HG03108 (cell line): ENCODE results near the gene OR2T27.
"Not testable (repeated sequence)": the region's sequence is repeated elsewhere in the genome, so short reads cannot be mapped to it uniquely, and the experiment has no call there.

ENCODE experiments used
- ATAC-seq: cut with Tn5 transposase; IDR thresholded peaks from one replicate; pipeline ENCODE4 v1.9.1; 2021; ENCODE audit warnings: moderate library complexity; ENCODE audit not compliant: unreplicated experiment

The OR2T27 gene

DNA sequence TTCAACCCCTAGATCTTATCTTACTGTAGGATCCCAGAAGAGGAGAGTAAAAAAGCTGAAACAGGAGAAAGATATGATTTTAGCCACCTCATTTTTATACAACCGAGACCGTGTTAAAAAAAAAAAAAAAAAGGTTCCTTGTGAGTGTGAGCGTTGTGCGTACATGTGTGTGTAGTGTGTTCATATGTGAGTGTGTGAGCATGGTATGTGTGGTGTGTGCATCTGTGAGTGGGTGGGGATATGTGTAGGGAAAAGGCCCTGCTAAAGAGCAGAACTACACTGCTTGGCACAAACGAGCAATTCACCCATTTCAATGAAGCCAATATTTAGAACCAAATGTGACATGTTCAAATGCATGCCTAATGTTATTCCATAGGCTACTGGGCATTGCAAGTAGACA lies 13.7 kb downstream of the OR2T27 start:
- peak; percentile 3 for ATAC-seq

DNA sequence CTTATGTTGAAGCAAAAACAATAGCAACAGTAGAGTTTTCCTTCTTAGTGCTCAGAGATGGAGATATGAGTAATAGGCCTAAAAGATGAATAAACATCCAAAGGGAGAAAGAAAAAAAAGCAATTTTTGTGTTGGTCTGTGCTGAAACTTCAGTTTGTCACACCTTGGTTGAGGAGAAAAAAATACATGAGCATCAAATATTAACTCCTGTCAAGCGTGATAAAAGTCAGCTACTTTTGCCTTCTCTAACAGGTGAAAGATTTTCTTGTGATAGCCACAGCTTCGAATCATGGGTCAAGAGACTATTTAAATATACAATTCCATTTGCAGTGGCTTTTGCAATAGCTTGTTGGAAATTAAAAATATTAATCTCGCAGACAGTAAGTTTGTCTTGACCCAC lies 14.4 kb downstream of the OR2T27 start:
- ATAC-seq, result peak; percentile 39

DNA sequence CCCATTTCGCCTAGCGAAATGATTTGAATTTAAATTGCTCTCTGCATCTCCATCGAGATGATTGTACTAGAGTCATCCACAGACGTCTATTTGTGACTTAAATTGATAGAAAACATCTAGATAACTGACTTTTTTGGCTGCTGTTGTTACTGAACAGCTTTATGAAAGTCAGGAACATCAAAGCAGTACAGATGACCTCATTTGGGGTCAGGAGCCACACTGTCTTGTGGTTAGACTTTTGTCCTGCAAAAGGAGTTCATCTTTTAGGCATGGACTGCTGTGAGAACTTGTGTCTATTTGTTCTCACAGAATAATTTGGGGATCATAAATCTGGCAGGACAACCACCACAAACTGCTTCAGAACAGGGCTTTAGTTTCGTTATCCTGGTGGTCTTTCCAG lies 15.7 kb downstream of the OR2T27 start:
- ATAC-seq, result not testable (repeated sequence)

DNA sequence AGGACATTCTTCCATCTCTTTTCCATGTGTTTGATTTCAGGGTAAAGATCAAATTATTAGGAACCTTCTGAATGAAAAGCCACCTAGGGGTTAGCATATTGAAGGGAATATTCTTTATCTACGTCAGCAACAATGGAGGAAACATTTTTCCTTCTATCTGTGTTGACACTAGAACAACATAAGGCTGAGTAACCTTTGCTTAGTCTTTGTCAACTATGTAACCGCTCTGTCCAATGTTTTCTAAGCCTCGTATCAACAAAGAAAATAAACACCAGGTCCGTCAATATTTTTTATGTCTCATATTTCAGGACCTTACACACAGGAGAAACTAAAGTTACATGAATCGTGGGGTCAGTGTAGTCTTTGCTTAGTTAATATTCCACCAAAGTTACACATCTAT lies 18.7 kb downstream of the OR2T27 start:
- not testable (repeated sequence) for ATAC-seq

DNA sequence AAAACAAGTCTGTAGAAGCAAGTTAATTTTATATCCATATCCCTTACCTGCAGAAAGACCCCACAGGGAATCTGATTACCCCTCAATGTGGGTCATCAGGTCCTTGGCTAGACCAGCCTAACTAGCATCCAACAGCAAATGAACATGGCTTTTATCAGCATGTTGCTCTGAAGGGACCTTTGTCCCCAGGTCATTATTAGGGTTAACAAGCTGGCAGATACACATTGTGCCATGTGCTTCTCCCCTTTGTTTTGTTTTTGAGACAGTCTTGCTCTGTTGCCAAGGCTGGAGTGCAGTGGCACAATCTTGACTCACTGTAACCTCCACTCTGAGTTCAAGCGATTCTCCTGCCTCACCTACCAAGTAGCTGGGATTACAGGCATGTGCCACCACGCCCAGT lies 20.3 kb downstream of the OR2T27 start, which contains the start of gene OR2T11:
Gene OR2T11 (minus strand): TSS at position 101 of the 400 bp plus-strand sequence. CDS start 7,963 bp downstream, outside the sequence.
- not testable (repeated sequence) for ATAC-seq

DNA sequence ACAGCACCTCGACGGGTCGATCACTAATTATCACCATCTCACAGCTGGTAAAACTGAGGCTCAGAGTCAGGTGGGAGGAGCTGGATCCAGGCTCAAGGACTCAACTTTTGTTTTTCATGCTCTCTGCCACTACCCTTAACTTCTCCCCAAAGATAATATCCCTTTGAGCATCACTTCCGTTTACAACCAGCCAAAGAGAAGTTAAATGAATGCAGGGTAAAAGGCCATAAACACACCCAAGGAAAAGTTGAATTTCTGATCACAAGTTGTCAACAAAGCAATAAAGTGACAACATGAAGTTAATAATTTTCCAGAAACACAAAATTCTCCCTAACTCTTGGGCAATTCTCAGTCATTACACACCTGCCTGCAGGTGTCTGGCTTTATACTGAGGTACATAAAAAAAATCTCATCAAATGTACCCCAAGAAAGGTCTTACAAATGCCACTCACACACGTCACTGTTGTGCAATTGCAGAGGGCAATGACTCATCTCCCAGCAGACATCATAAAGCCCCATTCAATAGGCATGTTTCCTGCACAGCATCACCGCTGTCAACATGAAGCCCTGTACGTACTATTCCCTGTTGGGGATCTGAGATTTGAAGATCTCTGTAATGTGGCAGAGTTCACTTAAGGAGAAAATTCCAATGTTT lies 23.8 kb downstream of the OR2T27 start:
- ATAC-seq, result no peak

DNA sequence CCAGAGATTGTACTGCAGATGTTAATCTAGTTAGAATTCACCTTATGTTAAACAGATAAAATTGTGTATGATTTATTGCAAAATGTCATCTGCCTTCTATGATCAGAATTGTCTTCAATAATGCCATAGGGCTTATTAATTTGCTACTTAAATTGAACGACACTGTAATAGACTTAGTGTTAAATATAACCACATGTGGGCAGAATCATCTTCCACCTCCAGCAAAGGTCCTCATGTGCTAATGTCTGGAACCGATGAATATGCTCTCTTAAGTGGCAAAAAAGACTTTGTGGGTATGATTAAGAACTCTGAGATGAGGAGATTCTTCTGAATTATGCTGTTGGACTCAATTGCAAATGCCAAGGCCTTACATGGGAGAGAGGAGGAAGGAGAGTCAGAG lies 24.8 kb downstream of the OR2T27 start:
- ATAC-seq, result no peak

DNA sequence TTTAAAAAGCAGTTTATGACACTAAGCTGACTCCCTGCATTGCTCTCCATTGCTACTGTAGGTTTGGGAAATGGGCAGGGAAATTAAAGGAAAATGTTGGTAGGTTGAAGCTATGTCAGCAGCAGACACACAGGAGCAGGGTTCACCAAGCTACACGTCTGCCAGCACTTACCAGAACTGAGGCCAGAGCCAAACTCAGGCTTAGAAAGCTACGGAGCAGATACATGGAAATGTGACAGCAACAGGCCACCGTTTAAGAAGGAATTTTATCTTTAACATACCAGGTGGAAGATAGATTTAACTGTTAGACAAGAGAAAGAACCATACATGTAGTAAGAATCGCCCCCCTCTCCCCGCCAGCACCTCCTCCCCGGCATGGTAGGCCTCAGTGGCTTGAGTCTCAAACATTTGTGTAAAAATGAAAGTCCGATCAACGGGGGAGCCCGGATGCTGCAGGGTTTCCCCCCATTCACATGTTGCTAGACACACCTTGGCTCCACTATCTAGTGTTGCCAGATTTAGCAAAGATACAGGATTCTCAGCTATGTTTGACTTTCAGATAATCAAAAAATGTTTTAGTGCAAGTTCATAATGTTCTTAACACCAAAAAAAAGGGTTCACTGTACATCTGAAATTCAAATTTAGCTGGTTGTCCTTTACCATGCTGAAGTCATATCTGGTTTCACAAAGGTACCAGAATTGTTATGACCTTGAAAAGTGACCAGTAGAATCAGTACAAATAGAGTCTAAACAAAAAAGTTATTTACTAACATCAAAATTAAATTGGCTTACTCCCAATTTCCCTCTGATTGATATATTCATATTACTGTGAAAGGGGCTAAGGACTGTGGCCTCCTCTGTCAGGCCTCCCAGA lies 27.1 kb downstream of the OR2T27 start:
- ATAC-seq, result peak; percentile 89

DNA sequence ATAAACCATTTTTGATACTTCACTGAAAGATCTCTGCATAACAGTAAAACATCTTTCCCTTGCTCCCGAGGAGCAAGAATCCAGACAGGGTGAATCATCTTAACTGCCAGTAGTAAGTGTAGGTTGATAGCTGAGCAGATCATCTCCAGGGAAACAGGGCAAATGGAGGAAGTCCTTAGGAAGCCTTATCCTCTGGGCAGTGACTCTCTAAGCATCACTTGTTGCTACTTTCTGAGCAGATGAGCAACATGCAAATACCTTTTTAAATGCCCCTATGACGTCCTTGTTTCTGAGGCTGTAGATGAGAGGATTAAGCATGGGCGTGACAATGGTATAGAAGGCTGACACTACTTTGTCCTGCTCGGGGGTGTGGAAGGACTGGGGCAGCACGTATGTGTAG lies 29.4 kb downstream of the OR2T27 start:
- no peak for ATAC-seq

DNA sequence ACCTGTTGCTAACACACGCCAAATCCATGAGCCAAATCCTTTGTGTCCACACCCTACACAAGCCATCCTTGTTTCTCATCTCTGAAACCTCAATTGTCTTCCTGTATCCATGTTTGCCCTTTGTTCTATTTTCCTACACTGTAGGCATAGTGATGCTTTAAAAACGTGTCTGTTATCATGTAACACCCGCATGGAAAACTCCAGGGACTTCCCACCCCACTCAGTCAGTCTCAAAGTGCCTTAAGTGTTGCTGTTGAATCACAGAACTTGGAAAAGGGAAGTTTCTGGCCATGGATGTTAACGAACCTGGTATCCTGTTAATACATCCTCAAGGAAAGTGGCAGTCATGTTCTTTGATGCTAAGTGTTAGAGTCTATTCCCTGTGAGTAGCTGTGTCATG lies 30.2 kb downstream of the OR2T27 start:
- no peak for ATAC-seq

DNA sequence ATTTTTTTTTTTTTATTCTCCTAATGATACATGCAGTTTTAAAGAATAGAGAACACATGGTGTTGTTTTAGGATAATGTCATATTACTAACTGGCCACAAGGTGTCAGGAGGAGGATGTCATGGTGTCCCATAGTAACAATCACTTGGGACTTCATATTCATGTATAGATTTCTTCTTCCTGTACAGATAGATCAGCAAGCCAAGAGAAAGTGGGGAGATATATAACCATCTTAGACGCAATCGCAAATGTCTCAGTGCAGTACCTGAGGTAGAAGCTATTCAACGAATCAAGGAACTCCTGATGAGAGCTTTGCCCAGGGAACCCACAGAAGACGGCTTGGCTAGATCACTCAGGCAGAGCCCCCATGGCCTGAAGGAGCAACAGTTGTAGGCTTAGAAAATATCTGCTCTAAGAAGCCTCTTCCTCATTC lies 32.7 kb downstream of the OR2T27 start:
- ATAC-seq, result no peak

DNA sequence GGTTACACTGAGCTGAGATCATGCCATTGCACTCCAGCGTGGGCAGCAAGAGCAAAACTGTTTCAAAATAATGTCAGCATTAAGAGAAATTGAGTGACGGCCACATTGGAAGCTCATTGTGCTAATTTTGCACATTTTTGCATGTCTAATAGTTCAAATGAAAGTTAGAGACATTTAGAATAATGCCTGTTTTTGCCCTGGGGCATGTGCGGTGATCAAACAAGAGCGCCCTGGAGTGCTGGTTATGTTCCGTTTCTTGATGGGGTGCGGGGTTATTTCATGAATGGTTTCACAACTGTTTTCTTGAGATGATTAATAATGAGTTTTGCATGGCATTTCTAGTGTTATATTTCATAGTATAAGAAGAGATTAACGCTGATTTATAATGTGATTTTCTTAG lies 33.6 kb downstream of the OR2T27 start:
- ATAC-seq, result no peak

DNA sequence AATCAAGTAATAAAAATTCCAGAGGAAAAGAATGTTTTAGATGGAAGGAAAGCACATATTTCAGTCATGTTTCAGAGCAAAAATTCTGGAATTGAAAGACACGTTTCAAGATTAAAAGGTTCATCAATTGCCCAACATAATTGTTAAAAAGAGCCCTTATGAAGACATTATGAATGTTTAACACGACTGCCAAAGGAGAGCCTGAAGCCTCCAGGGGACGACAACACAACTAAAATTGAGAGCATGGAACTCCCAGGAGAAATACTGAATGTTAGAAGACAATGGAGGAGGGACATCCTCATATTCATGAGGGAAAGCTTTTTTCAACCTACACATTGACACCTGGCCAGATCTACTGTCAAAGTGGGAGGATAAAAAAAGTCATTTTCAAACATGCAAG lies 36.5 kb downstream of the OR2T27 start:
- ATAC-seq, result no peak

DNA sequence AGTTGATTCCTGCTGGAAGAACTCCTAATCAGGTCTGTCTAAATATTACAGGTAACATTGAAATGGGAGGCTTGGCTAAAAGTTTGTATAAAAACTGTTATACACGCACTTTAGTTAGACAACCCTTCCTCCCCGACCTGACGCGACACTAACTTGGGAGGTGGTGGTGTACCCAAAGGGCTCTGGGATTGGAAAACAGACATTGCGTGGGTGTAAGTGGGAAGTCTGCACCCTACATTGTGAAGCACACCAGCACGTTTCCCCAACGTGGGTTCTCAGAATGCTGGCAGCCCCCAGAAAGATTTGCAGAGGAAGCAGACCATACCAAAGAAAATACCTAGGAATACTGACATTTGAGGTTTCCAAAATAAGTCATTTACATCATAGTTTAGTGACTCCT lies 37.2 kb downstream of the OR2T27 start:
- ATAC-seq, result no peak

DNA sequence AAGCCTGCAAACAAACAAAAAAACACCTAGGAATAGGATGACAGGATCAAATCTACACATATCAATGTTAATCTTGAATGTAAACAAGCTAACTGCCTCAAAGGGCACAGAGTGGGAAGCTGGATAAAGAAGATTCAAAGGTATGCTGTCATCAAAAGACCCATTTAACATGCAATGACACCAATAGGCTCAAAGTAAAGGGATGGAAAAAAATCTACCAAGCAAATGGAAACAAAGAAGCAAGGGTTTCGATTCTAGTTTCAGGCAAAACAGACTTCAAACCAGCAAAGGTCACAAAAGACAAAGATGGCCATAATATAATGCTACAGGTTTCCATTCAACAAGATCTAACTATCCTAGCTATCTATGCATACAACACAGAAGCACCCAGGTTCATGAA lies 41.6 kb downstream of the OR2T27 start:
- ATAC-seq, result no peak

DNA sequence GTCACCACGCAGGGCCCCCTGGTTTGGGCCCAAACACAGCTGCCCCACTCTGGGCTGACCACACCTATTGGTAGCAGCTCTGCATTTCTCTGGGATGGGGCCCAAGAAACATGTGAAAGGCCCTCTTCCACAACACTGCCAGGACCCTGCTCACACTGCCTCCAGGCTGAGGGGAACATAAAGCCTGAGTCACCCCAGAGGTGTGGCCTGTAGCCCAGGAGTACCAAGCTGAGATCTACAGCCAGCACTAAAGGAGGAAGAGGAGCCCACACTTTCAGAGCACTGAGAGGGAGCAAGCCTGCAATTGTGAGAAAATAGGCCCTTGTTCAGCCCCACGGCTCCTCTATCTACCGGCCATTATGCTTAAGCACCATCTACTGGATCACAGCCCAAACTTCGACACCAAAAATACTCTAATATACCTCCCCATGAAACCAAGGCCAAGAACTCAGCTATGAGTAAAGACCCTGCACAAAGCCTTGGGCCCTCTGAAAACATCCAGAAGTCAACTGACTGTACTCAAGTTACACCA lies 43.4 kb downstream of the OR2T27 start:
- ATAC-seq, result no peak

DNA sequence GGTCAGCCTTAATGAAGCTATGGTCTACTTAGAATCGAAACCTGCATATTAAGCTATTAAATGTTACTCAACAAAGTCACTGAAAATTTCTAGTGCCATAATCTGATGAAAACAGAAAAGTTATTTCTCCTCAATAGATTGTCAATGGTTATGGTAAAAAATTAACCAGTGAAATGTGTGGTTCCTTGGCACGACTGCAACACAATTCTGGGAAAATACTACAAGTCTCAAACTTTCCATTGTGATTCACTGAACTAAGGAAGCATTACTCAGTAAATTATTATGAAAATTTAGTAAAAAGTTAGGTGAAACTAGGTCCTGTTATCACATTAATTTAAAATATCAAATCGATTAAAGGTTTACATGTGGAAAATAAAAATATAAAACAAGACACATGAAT lies 45.0 kb downstream of the OR2T27 start:
- ATAC-seq, result no peak
